HG03159 (cell line): Measurements from ENCODE around the gene RAD51B.

Source experiments
- ATAC-seq: cut with Tn5 transposase; IDR thresholded peaks from one replicate; pipeline ENCODE4 v1.9.1; 2021; ENCODE audit warnings: mild to moderate bottlenecking, moderate library complexity; ENCODE audit not compliant: unreplicated experiment

RAD51B gene

DNA sequence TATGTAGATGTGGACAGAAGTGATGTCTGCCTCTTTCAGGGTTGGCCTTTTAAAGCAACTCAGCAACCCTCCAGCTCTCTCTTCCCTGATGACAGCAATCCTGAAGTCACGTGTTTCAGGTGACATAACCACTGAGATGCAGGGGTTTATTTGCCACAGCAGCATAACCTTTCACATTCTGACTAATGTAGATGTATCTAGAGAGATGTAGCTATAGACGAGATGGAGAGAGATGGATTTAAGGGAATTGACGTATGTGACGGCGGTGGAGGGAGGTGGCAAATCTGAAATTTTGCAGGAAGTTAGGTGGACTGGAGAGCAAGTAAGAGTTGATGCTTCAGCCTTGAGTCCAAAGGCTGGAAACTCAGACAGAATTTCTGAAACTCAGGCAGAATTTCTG is 847.3 kb downstream of the RAD51B start:
- no peak for ATAC-seq

DNA sequence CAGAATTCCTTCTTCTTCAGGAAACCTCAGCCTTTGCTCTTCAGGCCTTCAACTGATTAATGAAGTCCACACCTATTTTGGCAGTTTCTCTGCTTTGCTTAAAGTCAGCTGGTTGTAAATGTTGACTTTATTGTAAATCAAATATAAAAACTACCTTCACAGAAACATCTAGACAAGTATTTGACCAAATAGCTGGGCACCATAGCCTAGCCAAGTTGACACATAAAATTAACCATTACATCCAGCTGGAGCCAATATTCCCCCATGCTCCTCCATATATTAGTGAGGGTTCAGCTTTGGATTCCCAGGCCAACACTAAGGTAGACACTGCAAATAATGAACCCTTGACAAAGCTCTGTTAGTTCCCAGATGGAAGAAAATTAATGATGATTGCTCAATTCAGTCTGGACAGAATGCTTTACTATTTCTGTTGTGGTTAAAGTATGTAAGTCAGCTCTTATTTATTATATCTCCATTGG is 847.8 kb downstream of the RAD51B start:
- ATAC-seq, result no peak

DNA sequence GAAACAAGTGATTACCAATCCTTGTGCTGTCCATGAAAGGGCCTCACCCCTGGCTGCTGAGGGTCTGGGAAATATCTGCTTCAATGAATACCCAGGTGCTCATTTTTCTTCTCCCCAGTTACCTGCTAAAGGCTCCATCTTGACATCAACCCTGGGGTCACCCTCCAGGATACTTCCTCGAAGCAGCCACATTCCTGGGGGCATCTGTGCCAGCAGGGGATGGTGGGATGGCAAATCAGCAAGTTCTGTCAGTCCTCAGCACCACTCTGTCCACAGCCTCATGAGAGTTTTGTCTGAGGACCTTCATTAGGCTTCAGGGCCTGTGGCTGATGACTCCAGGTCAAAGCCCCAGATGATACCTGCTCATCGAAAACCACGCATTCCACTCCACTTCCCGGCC is 848.4 kb downstream of the RAD51B start:
- ATAC-seq, result no peak

DNA sequence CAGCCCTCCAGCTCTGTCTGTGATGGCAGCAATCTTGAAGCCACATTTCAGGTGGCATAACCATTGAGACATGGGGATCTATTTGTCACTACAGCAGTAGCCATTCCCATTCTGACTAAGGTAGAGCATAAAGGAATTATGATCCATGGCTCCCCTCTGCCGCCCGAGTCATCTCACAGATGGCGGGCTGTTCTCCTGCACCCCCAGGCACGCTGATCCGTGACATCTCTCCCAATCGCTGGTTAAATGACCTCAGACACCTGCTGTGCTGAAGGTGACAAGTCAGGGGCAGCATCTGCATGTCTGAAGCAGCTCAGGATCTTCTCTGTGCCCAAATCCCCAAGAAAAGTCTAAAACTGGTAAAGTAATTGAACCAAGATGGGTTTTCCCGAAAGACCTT is 849.0 kb downstream of the RAD51B start:
- no peak for ATAC-seq

DNA sequence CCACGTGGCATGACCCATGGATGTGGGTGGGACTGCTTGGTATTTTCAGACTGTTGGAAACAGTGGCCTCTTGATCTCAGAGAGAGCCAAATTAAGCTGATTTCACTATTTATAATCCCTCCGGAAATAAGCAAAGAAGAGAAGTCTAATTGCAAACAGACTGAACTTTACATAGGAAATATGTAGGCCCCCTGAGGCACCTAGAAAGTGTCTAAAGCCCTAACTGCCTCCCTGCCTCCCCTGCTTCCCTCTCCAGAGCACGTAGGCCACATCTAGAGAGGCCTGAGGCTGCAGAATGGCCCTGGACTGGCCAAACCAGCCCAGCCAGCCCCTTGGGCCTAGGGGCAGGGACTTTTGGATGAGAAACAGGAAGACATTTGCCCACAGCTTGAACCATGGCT is 849.5 kb downstream of the RAD51B start:
- ATAC-seq, result no peak

DNA sequence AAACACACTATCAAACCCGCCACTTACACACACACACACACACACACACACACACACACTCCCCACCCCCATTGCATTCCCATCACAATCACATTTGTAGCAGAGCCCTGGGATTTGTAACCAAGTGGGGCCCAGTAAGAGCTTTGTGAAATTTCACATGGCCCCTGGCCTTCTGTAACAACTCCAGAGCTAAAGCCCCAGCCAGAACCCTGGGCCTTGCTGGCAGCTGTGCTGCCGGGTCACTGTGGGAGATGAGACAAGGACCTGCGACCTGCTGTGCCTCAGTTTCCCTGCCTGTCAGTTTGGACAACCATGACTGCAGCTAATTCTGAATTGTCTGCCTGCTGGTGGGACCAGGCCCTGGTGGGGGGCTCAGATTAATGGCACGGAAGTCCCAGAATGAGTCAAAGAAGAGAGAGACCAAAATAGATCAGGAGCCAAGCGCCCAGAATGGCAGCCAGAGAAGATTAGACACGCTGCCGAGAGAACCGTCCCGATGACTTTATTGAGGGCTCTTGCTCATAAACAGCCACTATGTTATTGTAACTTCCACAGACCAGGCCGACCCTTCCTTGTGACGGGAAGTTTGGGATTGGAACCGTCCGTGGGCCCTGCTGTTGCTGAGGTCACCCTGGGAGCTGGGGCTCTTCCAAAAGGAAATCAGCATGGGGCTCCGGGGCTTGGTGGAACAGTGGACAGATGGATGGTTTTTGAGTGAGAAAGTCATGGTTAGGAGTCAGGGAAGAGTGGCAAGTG is 850.2 kb downstream of the RAD51B start:
- ATAC-seq, result no peak

DNA sequence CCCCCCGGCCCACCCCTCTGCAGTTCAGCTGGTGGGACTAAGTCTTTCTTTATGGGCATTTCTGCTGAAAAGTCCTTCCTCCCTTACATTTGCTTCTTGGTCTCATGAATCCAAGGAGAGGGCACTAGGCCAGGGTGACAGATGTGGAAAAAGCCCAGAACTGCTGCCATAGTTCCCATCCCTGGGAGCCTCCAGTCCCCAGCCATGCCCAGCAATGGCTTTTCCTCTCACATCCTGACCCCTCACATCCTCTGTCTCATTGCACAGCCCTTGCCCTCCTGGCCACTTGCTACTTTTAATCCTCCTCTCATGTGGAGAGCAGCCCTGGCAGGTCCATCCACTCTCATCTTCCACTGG is 850.8 kb downstream of the RAD51B start:
- no peak for ATAC-seq

DNA sequence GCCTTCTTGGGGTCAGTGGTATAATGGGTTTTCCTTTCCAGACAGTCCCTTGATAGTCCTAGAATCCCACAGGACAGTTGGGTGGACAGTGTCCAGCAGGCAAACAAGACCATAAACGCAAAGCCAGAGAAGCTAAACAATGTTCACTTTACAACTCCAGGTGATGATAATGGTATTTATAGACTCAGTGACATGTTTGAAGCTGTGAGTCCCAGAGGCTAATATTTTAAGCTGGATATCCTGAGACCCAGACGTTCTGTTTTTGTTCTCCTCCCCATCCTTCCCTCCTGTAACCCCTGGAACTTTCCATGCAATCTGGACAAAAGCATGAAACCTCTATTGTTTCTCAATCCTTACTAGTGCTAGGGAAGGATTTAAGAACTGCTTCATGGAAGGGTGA is 852.3 kb downstream of the RAD51B start:
- ATAC-seq, result no peak

DNA sequence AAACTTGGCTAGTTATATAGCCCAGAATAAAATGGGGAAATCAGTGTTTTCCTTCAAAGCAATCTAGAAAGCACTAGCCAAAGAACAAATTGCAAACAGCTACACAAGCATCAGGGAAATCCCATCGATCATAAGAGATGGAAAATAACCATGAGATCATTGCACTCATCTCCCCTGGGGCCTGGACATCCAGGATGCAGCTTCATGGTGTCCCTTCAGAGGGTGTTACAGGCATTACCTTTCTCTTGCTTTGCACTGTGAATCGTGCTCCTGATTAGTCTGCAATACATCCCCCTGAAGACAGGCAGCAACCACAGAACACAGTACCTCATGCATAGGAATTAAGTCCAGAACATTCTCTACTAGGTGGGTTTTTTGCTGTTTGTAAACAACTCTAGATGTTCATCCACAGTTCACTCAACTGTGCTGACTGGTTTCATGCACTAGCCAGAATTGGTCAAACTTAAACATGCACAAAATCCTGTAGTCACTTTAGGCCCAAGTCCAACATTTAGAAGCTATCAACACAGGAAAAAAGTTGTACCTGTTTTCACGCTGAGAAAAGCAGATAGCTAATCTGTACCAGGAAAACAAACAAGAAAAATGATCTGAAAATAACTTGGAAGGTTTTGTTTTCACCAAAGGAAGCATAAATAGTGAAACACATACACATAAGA is 853.2 kb downstream of the RAD51B start:
- no peak for ATAC-seq

DNA sequence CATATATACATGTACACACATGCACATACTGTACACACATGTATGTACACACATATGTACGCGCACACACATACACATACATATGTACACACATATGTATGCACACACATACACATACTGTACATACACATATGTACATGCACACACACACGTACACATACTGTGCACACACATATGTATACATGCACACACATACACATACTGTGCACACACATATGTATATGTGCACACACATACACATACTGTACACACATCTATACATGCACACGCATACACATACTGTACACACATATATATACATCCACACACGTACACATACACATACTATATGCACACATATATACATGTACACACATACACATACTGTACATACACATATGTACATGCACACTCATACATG is 853.9 kb downstream of the RAD51B start:
- ATAC-seq, result no peak

DNA sequence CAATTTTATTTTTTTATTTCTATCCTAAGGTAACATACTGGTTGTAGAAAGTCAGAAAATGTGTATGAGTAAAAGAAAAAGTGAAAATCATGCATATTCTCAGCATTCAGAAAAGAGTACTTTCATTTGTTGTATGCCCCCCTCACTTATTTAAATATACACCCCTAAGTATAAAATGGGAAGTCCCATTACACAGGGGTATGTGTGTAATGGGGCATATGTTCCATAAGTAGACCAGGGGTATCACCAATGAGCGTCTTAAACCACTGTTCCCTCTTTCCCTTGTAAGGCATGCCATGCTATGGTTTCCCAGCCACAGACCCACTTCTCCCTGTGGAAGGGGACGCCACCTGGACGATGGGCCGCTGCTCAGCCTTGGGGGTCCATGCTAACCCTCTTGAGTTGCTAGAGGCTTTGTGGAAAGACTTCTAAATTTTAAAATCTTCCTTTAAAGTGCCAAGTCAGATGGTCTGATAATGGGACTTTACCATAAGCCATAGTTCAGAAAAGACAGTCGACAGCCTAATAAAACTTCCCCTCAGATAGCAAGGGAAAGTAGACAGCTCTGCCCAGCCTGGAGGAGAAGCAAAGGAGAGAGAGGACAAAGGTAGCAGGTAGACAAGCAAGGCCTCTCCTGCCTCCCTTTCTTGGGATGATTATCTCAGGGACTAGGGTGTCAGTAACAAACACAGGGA is 855.1 kb downstream of the RAD51B start:
- no peak for ATAC-seq

DNA sequence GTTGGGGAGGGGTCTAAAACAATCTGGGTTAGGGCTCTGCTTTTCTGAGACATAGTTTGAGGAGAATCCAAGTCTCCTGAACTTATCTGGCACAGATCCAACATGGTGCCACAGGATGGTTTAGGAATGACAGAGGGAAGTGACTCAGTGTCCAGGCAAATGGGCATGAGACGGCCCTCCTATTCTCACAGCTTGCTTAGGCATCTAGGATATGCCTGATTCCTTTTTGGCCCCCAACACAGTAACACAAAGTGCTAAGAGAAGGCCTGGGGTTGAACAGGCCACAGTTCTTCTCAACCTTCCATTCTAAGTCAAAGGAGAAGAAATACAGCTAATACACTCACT is 855.6 kb downstream of the RAD51B start:
- no peak for ATAC-seq

DNA sequence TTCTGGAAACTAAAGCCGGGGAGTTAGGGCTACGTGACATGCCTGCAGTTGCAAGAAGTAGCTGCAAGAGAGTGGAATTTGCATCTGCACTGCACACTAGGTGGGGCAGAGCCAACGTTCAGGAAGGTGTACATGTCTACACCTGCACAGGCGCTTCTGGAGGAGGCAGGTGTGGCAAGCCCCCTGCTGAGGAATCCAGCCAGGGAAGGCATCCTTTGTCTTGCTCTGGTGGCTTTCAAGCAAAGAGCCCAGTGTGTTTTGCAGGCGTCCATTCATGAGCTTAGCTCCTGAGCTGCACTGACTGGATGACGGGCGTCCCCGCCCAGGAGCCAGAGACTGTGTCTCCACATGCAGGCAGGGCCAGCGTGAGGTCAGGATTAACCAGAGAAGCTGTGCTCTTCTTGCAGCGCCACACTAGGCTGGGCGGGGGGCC is 856.9 kb downstream of the RAD51B start:
- ATAC-seq, result no peak

DNA sequence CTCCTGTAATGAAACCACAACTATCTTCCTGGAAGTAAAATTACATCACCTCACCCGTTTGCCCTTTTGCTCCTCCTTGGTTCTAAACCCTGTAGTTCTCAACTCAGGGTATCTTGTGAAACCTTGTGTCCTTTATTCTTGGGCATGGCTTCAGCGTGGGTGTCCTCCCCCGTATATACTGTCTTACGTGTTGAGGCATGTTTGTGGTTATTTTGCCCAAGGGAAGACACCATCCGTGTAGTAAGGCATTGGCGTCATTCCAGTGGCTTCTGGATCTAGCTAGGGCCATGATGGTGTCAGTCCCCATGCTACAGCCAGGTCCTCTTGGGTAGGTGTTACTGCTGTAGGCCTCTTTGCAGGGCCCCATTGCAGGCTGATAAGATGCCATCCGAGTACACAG is 857.9 kb downstream of the RAD51B start:
- no peak for ATAC-seq

DNA sequence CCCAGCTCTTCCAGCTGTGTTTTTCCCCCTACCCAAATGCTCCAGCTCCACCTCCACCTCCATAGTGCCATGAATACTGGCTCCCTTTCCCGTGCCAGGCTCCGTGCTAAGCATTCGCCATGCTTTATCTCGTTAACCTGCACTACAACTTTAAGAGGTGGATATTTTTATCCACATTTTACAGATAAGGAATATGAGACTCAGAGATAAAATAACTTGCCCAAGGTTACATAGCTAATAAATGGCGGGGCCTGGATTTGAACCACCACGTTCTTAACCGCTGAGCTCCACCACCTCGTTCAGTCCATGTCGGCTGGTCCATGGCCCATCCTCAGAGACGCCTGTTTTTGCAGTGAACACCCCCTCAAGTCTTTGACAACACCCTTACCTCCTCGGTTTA is 858.3 kb downstream of the RAD51B start:
- no peak for ATAC-seq

DNA sequence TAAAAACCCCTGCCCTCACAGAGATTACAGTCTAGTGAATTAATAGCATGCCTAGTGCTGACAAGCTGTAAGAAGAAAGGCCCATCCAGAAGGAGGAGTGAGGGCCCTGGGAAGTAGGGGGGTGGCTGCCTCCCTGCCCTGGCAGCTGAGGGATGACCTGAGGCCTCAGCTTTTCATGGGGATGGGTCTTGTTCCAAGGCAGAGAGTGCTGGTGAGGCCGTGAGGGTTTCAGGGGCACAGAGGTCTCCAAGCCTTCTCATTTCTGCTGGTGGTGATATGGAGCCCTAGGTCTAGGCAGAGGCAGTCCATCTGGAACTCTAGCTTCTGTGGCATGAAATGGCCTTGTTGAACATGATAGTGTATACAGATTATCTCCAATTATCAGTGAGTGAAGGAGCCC is 858.9 kb downstream of the RAD51B start:
- no peak for ATAC-seq

DNA sequence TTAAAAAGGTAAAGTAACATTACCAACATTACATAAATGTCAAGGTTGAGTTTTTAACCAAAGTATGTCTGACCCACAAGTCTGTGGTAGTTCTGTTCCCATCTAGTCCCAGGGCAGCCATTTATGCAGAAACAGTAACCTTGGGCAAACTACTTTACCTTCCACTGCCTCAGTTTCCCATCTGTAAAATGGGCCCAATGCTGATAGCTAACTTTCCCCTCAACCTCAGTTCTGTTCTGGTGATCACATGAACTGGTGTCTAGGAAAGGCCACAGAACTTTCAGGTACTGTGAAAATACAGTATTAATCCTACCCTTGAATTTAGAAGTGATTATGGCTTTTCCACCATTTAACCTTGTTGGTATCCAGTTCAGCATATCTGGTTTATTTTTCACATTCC is 859.7 kb downstream of the RAD51B start:
- no peak for ATAC-seq

DNA sequence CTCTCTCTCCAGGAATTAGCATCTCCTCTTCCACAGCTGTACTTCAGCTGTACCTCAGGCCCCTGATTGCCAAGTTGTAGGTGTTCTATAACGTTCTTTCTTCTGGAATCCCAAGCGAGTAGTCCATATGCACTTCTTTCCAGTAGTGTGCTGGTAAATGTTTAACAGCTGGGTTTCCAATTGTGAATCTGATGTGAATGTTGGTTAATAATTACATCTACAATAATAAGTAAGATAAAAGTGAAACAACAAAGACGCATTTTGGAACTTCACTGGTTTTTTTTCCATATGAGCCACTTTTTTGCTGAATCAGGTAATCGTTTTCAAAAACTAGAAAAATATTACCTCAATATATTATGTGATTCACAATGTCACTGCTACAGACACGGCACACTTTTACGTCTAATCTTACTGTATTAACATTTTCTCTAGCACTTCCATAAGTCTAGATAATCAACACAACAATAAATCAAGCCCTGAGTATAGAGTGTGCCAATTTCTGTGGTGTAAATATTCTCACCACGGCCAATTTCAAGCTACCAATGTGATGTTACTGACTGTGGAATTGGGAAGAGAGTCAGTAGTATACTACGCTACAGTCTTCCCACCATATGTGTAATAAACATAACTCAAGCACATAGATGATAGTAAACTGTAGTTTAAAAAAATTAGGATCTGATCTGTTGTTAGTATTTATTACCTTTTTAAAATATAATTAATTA is 860.3 kb downstream of the RAD51B start:
- ATAC-seq, result no peak

DNA sequence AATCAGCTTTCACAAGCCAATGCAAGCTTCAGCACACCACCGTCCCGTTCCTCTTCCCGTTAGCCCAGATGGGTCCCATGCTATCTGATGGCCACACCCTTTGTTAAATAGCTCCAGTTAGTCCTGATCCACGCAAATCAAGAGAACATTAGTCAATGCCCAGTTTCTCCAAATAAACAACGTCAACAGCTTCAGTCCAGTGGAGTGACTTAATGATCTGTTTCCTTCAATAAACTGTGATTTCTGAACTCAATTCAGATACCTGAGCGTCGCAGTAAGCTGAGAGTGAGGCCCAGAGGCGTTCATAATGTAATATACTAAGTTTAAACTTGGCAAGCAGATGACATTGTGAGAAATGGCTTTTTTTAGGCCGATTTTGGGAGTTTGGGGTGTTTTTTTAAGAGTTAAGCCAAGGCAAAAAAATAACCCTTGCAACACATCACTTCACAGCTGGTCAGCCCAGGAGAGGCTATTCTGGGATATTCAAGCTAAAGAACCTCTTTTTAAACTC is 861.0 kb downstream of the RAD51B start:
- no peak for ATAC-seq

DNA sequence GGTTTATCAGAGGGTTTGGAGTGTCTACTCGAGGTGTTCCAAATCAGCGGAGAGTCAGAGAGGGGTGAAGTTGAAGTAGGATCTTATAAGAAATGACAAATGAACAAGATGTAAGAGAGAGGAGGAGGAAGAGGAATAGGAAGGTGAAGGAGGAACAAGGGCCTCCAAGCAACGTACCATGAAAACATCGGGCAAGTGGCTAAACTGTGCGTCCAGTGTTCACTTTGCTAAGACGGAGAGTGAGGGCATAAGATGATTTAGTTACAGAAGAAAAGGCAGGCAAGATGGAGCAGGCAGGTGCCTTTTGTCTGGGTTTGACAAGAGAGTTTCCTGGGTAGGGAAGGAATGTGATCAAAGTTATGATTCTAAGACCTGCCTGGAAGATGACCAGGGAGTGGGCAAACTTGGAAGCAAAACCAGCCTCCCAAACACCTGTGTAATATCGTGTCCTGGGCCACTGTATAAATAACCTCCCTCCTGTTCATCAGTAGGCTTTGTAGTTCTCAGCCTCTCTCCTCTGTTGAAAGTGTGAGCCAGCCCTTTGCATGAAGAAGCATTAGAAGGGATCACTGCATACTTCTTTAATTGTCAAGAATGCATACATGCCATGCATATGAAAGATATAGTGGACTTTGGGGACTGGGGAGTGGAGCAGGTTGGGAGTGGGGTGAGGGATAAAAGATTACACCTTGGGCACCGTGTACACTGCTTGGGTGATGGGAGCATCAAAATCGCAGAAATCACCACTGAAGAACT is 861.9 kb downstream of the RAD51B start:
- ATAC-seq, result no peak
